ENCODE data around the gene GNA14.

The GNA14 gene

GRCh38 chr9:77661566-77662085 lies 13.5 kb upstream of the GNA14 start:
- DNase-seq (ENCODE audit: extremely low spot score): no peak
- no peak for TF ChIP-seq CTCF (IDR thresholded peaks at IDR 0.05; ENCODE audit: control extremely low read depth, extremely low read depth, low read depth, missing control alignments)
- CTCF ChIA-PET: no interaction called here
- POLR2A ChIA-PET: no interaction called here

DNA sequence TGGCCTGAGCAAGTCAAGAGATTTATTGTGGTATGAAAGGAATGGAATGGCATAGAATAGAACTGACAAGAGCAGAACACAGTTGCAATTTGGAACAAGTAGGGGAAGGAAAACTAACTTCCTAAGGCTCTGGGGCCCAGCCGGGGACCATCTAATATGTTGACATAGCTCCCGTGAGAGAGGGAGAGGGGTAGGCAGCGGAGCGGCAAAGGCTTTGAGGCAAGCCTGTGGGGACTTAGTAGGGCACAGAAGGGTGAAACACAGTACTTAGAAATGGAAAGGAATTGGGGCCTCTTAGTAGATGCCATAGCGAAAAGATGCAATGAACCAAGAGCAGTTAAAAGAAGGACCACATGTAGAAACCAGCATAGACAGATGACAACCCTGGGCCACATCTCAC lies 11.8 kb upstream of the GNA14 start:
- ChIA-PET POLR2A (no interaction called here), CTCF (no interaction called here)
- no peak for DNase-seq (ENCODE audit: extremely low spot score)
- TF ChIP-seq CTCF (IDR thresholded peaks at IDR 0.05; ENCODE audit: control extremely low read depth, extremely low read depth, low read depth, missing control alignments): no peak

DNA sequence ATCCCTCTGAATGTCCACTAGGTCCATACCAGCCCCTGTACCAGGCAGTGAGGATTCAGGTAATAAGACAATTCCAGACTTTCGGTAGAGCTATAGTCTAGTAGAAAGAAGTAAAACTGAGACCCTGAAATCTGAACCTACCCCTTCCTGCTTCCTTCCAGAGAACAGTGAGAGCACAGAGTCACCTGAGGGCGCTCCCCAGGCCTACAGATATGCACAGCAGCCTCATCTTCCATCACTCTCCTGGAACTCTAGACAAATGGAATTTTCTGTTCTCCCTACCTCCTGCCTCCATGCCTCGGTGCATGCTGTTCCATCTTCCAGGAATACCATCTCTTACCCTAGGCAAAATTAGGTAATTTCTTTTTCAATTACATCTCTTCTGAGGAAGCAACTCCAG lies 3.1 kb upstream of the GNA14 start:
- ChIA-PET POLR2A (no interaction called here), CTCF (interaction anchor here (1.5 kb wide), 1 partner anchor 22 kb away, joined by 3 read pairs; no protein-coding TSS in a partner anchor)
- no peak for DNase-seq (ENCODE audit: extremely low spot score)
- no peak for TF ChIP-seq CTCF (IDR thresholded peaks at IDR 0.05; ENCODE audit: control extremely low read depth, extremely low read depth, low read depth, missing control alignments)

GRCh38 chr9:77649109-77649812 lies 1.1 kb upstream of the GNA14 start:
- ChIA-PET POLR2A (no interaction called here), CTCF (interaction anchor here (1.6 kb wide), 1 partner anchor 9 kb away, joined by 3 read pairs; no protein-coding TSS in a partner anchor)
- peak; percentile 9 for TF ChIP-seq CTCF (IDR thresholded peaks at IDR 0.05; ENCODE audit: control extremely low read depth, extremely low read depth, low read depth, missing control alignments)
- no peak for DNase-seq (ENCODE audit: extremely low spot score)

DNA sequence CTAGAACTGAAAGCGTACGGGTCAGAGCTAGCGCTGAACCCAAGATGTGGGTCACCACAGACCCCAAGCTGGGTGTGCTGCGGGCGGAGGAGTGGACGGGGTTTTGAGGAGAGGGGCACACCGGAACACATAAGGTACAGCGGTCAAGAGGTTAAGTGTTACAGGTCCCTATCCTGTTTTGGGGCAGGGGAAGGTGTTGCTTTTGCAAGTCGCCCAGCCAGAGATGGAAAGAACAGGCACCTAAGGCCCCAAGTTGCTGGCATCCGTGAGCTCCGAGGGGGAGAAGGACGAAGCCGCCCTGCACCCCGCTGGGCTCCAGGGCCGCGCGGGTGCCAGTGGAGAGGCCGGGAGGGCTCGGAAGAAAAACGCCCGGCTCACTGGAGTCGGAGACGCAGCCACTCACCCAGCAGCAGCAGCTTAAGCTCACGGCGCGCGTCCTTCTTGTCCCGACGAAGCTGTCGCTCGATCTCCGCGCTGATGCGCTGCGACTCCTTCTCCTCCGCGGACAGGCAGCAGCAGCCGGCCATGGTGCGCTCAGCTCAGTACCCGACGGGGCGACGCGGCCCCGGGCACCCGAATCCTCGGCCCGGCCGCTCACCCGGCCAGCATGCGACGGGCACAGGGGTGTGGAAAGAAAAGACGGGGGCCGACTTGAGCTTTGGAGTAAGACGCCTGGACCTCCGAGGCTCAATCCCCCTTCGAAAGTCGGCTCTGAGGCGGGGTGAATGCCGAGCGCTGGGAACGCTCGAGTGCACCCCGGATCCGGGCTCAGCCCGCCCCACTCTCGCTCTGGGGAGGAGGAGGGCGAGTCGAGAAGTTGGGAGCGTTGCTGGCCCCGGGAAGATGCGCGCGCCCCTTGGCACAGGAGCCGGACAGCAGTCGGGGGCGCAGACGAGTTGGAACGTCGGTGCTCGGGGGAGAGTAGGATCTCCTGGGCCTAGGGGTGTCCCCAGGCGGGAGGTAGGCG lies 572 bp downstream of the GNA14 start:
- DNase-seq (ENCODE audit: extremely low spot score): no peak
- TF ChIP-seq CTCF (IDR thresholded peaks at IDR 0.05; ENCODE audit: control extremely low read depth, extremely low read depth, low read depth, missing control alignments): no peak
- ChIA-PET CTCF (interaction anchor here (1.4 to 1.6 kb wide), 2 partner anchors 9 to 11 kb away, joined by 3 read pairs; no protein-coding TSS in a partner anchor), POLR2A (no interaction called here)

GRCh38 chr9:77643871-77644270 lies 4.3 kb downstream of the GNA14 start:
- no peak for DNase-seq (ENCODE audit: extremely low spot score)
- CTCF ChIA-PET: no interaction called here
- no peak for TF ChIP-seq CTCF (IDR thresholded peaks at IDR 0.05; ENCODE audit: control extremely low read depth, extremely low read depth, low read depth, missing control alignments)
- POLR2A ChIA-PET: no interaction called here

All from GM10248 (cell line).